RWPE2 (cell line): Measurements from ENCODE around the gene CAVIN4.

Source experiments
- ATAC-seq: fragments of 200-7000 bp; cut with Tn5 transposase; 3 replicates; pipeline ENCODE4 v1.9.1; 2021; ENCODE audit warnings: low read depth
- DNase-seq: peaks from one replicate; pipeline ENCODE4 v3.0.0-alpha.2; 2020; ENCODE audit warnings: low spot score
- H3K27ac ChIP-seq: fragments of 450-650 bp; 2 replicates; pipeline ENCODE4 v1.5.1; 2017; ENCODE audit warnings: mild to moderate bottlenecking; ENCODE audit not compliant: poor library complexity, severe bottlenecking
- H3K27me3 ChIP-seq: fragments of 250-450 bp; sonication (Bioruptor Pico); 2 replicates; pipeline ENCODE4 v1.5.1; 2021; ENCODE audit warnings: mild to moderate bottlenecking, moderate library complexity; ENCODE audit not compliant: insufficient read depth, poor library complexity, severe bottlenecking
- H3K36me3 ChIP-seq: fragments of 250-450 bp; sonication (Bioruptor Pico); 2 replicates; pipeline ENCODE4 v1.5.1; 2020; ENCODE audit warnings: low read depth, mild to moderate bottlenecking, moderate library complexity
- H3K4me1 ChIP-seq: fragments of 250-450 bp; sonication (Bioruptor Pico); 2 replicates; pipeline ENCODE4 v1.5.1; 2021; ENCODE audit warnings: mild to moderate bottlenecking, moderate library complexity; ENCODE audit not compliant: insufficient read depth, poor library complexity, severe bottlenecking
- H3K4me3 ChIP-seq: fragments of 250-450 bp; sonication (Bioruptor Pico); 2 replicates; pipeline ENCODE4 v1.5.1; 2021; ENCODE audit warnings: mild to moderate bottlenecking, moderate library complexity; ENCODE audit not compliant: severe bottlenecking
- H3K9me3 ChIP-seq: fragments of 250-450 bp; sonication (Bioruptor Pico); 2 replicates; pipeline ENCODE4 v1.5.1; 2021; ENCODE audit warnings: mild to moderate bottlenecking, moderate library complexity; ENCODE audit not compliant: severe bottlenecking
- CTCF ChIP-seq: fragments of 450-650 bp; IDR thresholded peaks from one replicate; pipeline ENCODE4 v1.5.1; 2017; ENCODE audit warnings: mild to moderate bottlenecking, moderate library complexity; ENCODE audit not compliant: poor library complexity, severe bottlenecking

Gene CAVIN4

GRCh38 chr9:100555471-100555870 lies 22.4 kb upstream of the CAVIN4 start:
- no peak for DNase-seq
- H3K27ac ChIP-seq = no peak overlapping the region
- no peaks in the 10 kb centered on the region for H3K27me3 ChIP-seq
- no peak for TF ChIP-seq CTCF
- no peaks in the 10 kb centered on the region for H3K9me3 ChIP-seq
- no peaks in the 10 kb centered on the region for H3K4me1 ChIP-seq
- no peaks in the 10 kb centered on the region for H3K36me3 ChIP-seq
- ATAC-seq = no peak
- no peak overlapping the region for H3K4me3 ChIP-seq

- Histone ChIP-seq H3K9me3 (no peaks in the 10 kb centered on the region), H3K4me1 (no peaks in the 10 kb centered on the region), H3K27me3 (no peaks in the 10 kb centered on the region), H3K27ac (no peak overlapping the region), H3K36me3 (no peaks in the 10 kb centered on the region), H3K4me3 (no peak overlapping the region)
- ATAC-seq = no peak
- TF ChIP-seq CTCF = no peak
- no peak for DNase-seq
These were observed 20.8 kb upstream of the CAVIN4 start for GRCh38 chr9:100557053-100557452.

- no peak for TF ChIP-seq CTCF
- no peaks in the 10 kb centered on the region for H3K9me3 ChIP-seq
- H3K27me3 ChIP-seq = no peaks in the 10 kb centered on the region
- no peak overlapping the region for H3K27ac ChIP-seq
- no peak overlapping the region for H3K4me3 ChIP-seq
- DNase-seq = no peak
- H3K36me3 ChIP-seq = no peaks in the 10 kb centered on the region
- no peaks in the 10 kb centered on the region for H3K4me1 ChIP-seq
- ATAC-seq = no peak
These were observed 16.6 kb upstream of the CAVIN4 start for GRCh38 chr9:100561256-100561655.

GRCh38 chr9:100567856-100568255 lies 10.0 kb upstream of the CAVIN4 start:
- no peak for TF ChIP-seq CTCF
- ATAC-seq = no peak
- no peaks in the 10 kb centered on the region for H3K4me1 ChIP-seq

GRCh38 chr9:100573655-100574260 lies 4.1 kb upstream of the CAVIN4 start:
- Histone ChIP-seq H3K4me3 (no peak overlapping the region), H3K9me3 (no peaks in the 10 kb centered on the region), H3K27ac (no peak overlapping the region), H3K36me3 (no peaks in the 10 kb centered on the region), H3K4me1 (no peaks in the 10 kb centered on the region), H3K27me3 (no peaks in the 10 kb centered on the region)
- ATAC-seq = no peak
- DNase-seq = no peak
- no peak for TF ChIP-seq CTCF

More at GRCh38 chr9:100567856-100568255, 10.0 kb upstream of the CAVIN4 start:
- no peak for DNase-seq
- no peaks in the 10 kb centered on the region for H3K9me3 ChIP-seq
- H3K4me3 ChIP-seq = no peak overlapping the region
- H3K27ac ChIP-seq = no peak overlapping the region
- H3K36me3 ChIP-seq = no peaks in the 10 kb centered on the region
- H3K27me3 ChIP-seq = no peaks in the 10 kb centered on the region
